ENCODE measurements around the gene SNCG. TPM values are rescaled to one million over a fixed set of nuclear protein-coding genes. Genes with fewer than 3 reads are reported as not detected.
A peak's percentile ranks its signal among the peaks of the same experiment; 100 is the strongest.

Gene SNCG
- total and polyA plus RNA-seq, 2 of the 8 experiments (the other 6 are each of a cell fraction or from before 2014, with no cell fraction given): 4.4 to 12.2 TPM

GRCh38 chr10:86970982-86971231 is 12.5 kb downstream of the SNCG start:
- ChIA-PET POLR2A (ENCODE audit: partially characterized antibody) (interaction anchor here (0.8 to 3.2 kb wide), 11 partner anchors 9 to 122 kb away, joined by 3 to 14 read pairs (median 5); partner anchors contain the start of gene SNCG), CTCF (ENCODE audit: partially characterized antibody) (interaction anchor here (0.8 to 22.5 kb wide), 5 partner anchors 10 to 87 kb away, joined by 3 to 975 read pairs (median 7); partner anchors contain the start of genes MMRN2 and SNCG)
- H2BK120ac ChIP-seq (replicated peaks; ENCODE audit: low read depth, low read length): no peak overlapping the region
- H3K56ac ChIP-seq (replicated peaks; ENCODE audit: insufficient read length, low read depth, low read length): peak overlapping the region; percentile 33
- DNase-seq (ENCODE audit: low read depth in 1 of 2, low spot score in 2 of 2): peak in 1 of 2 experiments; percentile 76
- peak overlapping the region; percentile 68 to 75 for H3K4me2 ChIP-seq (ENCODE audit: insufficient read depth in 1 of 2, low read depth in 2 of 2, low read length in 2 of 2)
- H3K4ac ChIP-seq (replicated peaks; ENCODE audit: insufficient read length, low read depth, low read length): no peak overlapping the region
- no peak overlapping the region for H2BK5ac ChIP-seq (ENCODE audit: low read depth, low read length)
- H3K14ac ChIP-seq (ENCODE audit: insufficient read length): no peak overlapping the region
- H2BK12ac ChIP-seq (ENCODE audit: low read depth, low read length): no peak overlapping the region
- H3K27me3 ChIP-seq (replicated peaks in 1 of 4; ENCODE audit: control insufficient read depth in 3 of 4, extremely low read depth in 1 of 4, insufficient read depth in 3 of 4, low read length in 3 of 4): peaks cover 1 to 20% (median 16%) of the 10 kb centered on the region in 4 experiments
- H4K8ac ChIP-seq (ENCODE audit: extremely low read depth, insufficient read depth, low read length): peak overlapping the region; percentile 83
- H3K36me3 ChIP-seq (ENCODE audit: control insufficient read depth in 2 of 4, insufficient read depth in 4 of 4, low read length in 3 of 4): no peaks in the 10 kb centered on the region
- H3K27ac ChIP-seq (ENCODE audit: low read depth, low read length): no peak overlapping the region
- peak overlapping the region in 2 of 4 experiments; percentile 20 to 33; a peak in 2 of 7 replicates for H3K9ac ChIP-seq (replicated peaks in 1 of 4; ENCODE audit: extremely low read depth in 1 of 4, low read depth in 3 of 4, low read length in 3 of 4)
- H3K23ac ChIP-seq (ENCODE audit: insufficient read length): no peak overlapping the region
- H2AK5ac ChIP-seq (ENCODE audit: low read depth, low read length): no peak overlapping the region
- peak overlapping the region; percentile 6 for H4K91ac ChIP-seq (replicated peaks; ENCODE audit: insufficient read length, low read length)
- no peak overlapping the region for H2BK20ac ChIP-seq (ENCODE audit: low read length)
- H3K4me3 ChIP-seq (ENCODE audit: extremely low read depth in 1 of 4, insufficient read depth in 2 of 4, low read depth in 3 of 4, low read length in 4 of 4): peak overlapping the region; percentile 34 to 68 (median 46)
- TF ChIP-seq PHF8 (conservative IDR thresholded peaks at IDR 0.05; ENCODE audit: low read depth, low read length): peak; percentile 9; the same call in 1 of the 2 replicates
- TF ChIP-seq RNF2 (IDR thresholded peaks at IDR 0.05; ENCODE audit: borderline replicate concordance, low read depth, low read length, missing control alignments, poor library complexity, severe bottlenecking): no peak
- 0 out of 2 replicates have a peak, but pooled peaks have one; percentile 23 for TF ChIP-seq TBP (IDR thresholded peaks at IDR 0.05; ENCODE audit: low read depth, low read length)
- H3K9me3 ChIP-seq (ENCODE audit: insufficient read depth in 2 of 2, low read depth in 1 of 2, low read length in 1 of 2): no peaks in the 10 kb centered on the region
- no peak overlapping the region for H4K5ac ChIP-seq (ENCODE audit: insufficient read length, low read depth, low read length)
- no peaks in the 10 kb centered on the region for H3K79me2 ChIP-seq (ENCODE audit: control insufficient read depth in 1 of 2, insufficient read depth in 2 of 2, low read length in 2 of 2)
- WGBS, 2 experiments (ENCODE audit: extremely low coverage in 1 of 2, insufficient coverage in 1 of 2, insufficient read length in 1 of 2, insufficient replicate concordance in 2 of 2, low coverage in 1 of 2, low lambda C conversion rate in 2 of 2, missing lambda C conversion rate in 1 of 2): 3% methylated on average over 7 of the region's 20 CpGs; no CpG with 5 or more reads in 1 of the 2 experiments
- no peaks in the 10 kb centered on the region for H4K20me1 ChIP-seq (replicated peaks in 1 of 2; ENCODE audit: control insufficient read depth in 1 of 2, insufficient read depth in 2 of 2, low read length in 2 of 2)
- no peak for FAIRE-seq
- H3K18ac ChIP-seq (ENCODE audit: extremely low read depth, low read length): peak overlapping the region; percentile 48
- peaks cover 12% of the 10 kb centered on the region; the same call in 1 of the 2 replicates for H3K23me2 ChIP-seq (ENCODE audit: low read depth, low read length)
- H3K79me1 ChIP-seq (ENCODE audit: low read depth, low read length): no peaks in the 10 kb centered on the region
- peaks cover 4 to 36% (median 29%) of the 10 kb centered on the region in 4 experiments for H3K4me1 ChIP-seq (replicated peaks in 1 of 4; ENCODE audit: control insufficient read depth in 3 of 4, insufficient read depth in 4 of 4, low read length in 3 of 4)
- no peak overlapping the region for H2BK15ac ChIP-seq (ENCODE audit: low read length)
- no peak overlapping the region; the same call in 1 of the 2 replicates for H2AFZ ChIP-seq (ENCODE audit: low read length)

All from H1 (cell line).